GM12892 (cell line): ENCODE measurements around the gene RAB40B.

Experiments
- POLR2A ChIP-seq: IDR thresholded peaks from 2 replicates; pipeline ENCODE4 v1.6.1; 2011; ENCODE audit warnings: low read depth, low read length, control low read depth
- POLR2AphosphoS5 ChIP-seq: IDR thresholded peaks from 2 replicates; pipeline ENCODE4 v1.6.1; 2011; ENCODE audit warnings: low read depth, low read length, control low read depth

- peak; percentile 94 for TF ChIP-seq POLR2A
- peak; percentile 91 for TF ChIP-seq POLR2AphosphoS5
Measured at GRCh38 chr17:82648165-82648668, 50.3 kb downstream of the RAB40B start, which contains the start of gene WDR45B.
